ENCODE data around the gene SOHLH1.

The SOHLH1 gene

GRCh38 chr9:135699440-135699839 is at the start of gene SOHLH1:
TSS of gene SOHLH1 (minus strand) at chr9:135699481. CDS start at chr9:135699467, 14 bp downstream.
- no peak for DNase-seq

GRCh38 chr9:135748676-135749075 is 49.4 kb upstream of the SOHLH1 start:
- no peak for DNase-seq

- no peak for DNase-seq
These were observed 48.0 kb upstream of the SOHLH1 start for GRCh38 chr9:135747311-135747710.

- DNase-seq: no peak
These were observed 47.3 kb upstream of the SOHLH1 start for GRCh38 chr9:135746565-135746964.

GRCh38 chr9:135745686-135746324 is 46.5 kb upstream of the SOHLH1 start:
- DNase-seq: no peak

- no peak for DNase-seq
These were observed 45.9 kb upstream of the SOHLH1 start for GRCh38 chr9:135745189-135745588.

GRCh38 chr9:135744333-135745070 is 45.2 kb upstream of the SOHLH1 start:
- no peak for DNase-seq

GRCh38 chr9:135743546-135744332 is 44.5 kb upstream of the SOHLH1 start:
- no peak for DNase-seq

GRCh38 chr9:135743021-135743420 is 43.7 kb upstream of the SOHLH1 start:
- DNase-seq: no peak

GRCh38 chr9:135741276-135742219 is 42.3 kb upstream of the SOHLH1 start:
- DNase-seq: no peak

- DNase-seq: no peak
These were observed 40.3 kb upstream of the SOHLH1 start for GRCh38 chr9:135739271-135740220.

- no peak for DNase-seq
These were observed 38.7 kb upstream of the SOHLH1 start for GRCh38 chr9:135737840-135738521.

- DNase-seq: no peak
These were observed 37.9 kb upstream of the SOHLH1 start for GRCh38 chr9:135736979-135737839.

GRCh38 chr9:135736272-135736978 is 37.1 kb upstream of the SOHLH1 start:
- DNase-seq: no peak

- no peak for DNase-seq
These were observed 35.4 kb upstream of the SOHLH1 start for GRCh38 chr9:135734616-135735144.

- DNase-seq: no peak
These were observed 33.4 kb upstream of the SOHLH1 start for GRCh38 chr9:135732569-135733257.

- DNase-seq: no peak
These were observed 32.2 kb upstream of the SOHLH1 start for GRCh38 chr9:135731454-135731853.

GRCh38 chr9:135729480-135729879 is 30.2 kb upstream of the SOHLH1 start:
- DNase-seq: no peak
